WERI-Rb-1 (cell line): Measurements from ENCODE around the gene CDON.

Experiments used
- DNase-seq: peaks from one replicate; pipeline ENCODE4 v3.0.0-alpha.2; 2020
- H3K27ac ChIP-seq: fragments of 250-450 bp; sonication (Bioruptor Pico); 2 replicates; pipeline ENCODE4 v1.5.1; 2020; ENCODE audit warnings: mild to moderate bottlenecking, moderate library complexity
- H3K27me3 ChIP-seq: fragments of 250-450 bp; sonication (Bioruptor Pico); 2 replicates; pipeline ENCODE4 v1.5.1; 2021; ENCODE audit warnings: mild to moderate bottlenecking, low read depth, moderate library complexity; ENCODE audit not compliant: insufficient read depth, severe bottlenecking
- H3K36me3 ChIP-seq: fragments of 250-450 bp; sonication (Bioruptor Pico); 2 replicates; pipeline ENCODE4 v1.5.1; 2020; ENCODE audit warnings: mild to moderate bottlenecking, moderate library complexity
- H3K4me3 ChIP-seq: 2 replicates; pipeline ENCODE4 v1.5.1; 2011; ENCODE audit warnings: low read depth, mild to moderate bottlenecking, control low read depth, low read length
- H3K9me3 ChIP-seq: fragments of 250-450 bp; sonication (Bioruptor Pico); 2 replicates; pipeline ENCODE4 v1.5.1; 2021; ENCODE audit warnings: mild to moderate bottlenecking, moderate library complexity; ENCODE audit not compliant: severe bottlenecking
- CTCF ChIP-seq: IDR thresholded peaks from 2 replicates; pipeline ENCODE4 v1.5.1; 2011; ENCODE audit warnings: low read depth, mild to moderate bottlenecking, control low read depth, inconsistent platforms, low read length

The CDON gene, protein sequence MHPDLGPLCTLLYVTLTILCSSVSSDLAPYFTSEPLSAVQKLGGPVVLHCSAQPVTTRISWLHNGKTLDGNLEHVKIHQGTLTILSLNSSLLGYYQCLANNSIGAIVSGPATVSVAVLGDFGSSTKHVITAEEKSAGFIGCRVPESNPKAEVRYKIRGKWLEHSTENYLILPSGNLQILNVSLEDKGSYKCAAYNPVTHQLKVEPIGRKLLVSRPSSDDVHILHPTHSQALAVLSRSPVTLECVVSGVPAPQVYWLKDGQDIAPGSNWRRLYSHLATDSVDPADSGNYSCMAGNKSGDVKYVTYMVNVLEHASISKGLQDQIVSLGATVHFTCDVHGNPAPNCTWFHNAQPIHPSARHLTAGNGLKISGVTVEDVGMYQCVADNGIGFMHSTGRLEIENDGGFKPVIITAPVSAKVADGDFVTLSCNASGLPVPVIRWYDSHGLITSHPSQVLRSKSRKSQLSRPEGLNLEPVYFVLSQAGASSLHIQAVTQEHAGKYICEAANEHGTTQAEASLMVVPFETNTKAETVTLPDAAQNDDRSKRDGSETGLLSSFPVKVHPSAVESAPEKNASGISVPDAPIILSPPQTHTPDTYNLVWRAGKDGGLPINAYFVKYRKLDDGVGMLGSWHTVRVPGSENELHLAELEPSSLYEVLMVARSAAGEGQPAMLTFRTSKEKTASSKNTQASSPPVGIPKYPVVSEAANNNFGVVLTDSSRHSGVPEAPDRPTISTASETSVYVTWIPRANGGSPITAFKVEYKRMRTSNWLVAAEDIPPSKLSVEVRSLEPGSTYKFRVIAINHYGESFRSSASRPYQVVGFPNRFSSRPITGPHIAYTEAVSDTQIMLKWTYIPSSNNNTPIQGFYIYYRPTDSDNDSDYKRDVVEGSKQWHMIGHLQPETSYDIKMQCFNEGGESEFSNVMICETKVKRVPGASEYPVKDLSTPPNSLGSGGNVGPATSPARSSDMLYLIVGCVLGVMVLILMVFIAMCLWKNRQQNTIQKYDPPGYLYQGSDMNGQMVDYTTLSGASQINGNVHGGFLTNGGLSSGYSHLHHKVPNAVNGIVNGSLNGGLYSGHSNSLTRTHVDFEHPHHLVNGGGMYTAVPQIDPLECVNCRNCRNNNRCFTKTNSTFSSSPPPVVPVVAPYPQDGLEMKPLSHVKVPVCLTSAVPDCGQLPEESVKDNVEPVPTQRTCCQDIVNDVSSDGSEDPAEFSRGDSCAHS (N-terminal part only)

DNA sequence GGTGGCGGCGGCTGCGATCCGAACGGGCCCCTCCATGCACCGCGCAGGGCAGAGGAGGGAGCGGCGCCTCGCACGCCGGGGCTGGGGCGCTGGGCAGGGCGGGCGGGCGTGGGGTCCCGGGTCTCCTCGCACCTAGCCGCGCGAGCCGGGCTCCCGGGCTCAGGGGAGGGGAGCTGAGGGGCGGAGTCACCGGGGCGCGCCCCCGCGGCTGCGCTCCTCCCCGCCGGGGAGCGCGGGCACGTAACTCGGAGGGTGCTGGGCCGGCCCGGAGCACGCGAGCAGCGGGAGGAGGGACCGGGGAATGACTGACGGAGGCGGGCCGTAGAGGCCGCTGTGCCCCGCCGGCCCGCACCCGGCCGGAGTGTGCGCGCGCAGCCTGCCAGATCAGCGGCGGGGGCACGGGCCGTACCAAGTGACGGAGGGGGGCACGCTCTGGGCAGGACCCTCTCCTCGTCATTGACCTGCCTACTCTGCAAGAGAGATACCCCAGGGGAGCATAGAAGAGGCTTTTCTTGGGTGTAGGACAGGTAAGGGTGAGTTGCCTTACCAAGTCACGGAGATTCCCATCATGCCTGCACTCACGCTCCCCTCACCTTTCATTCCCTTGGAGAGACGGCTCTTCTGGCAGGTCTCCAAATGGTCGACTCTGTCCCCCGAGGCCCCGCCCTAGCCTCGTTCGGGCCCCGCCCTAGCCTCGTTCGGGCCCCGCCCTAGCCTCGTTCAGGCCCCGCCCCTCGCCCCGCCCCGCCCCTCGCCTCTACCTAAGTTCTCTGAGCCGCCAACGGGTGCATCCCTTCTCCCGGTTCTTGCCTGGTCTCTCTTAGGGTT, at the start of gene CDON:
TSS of gene CDON (minus strand) at position 188 of the 828 bp plus-strand sequence. CDS start 39,390 bp downstream, outside the sequence.
- H3K27me3 ChIP-seq = no peaks in the 10 kb centered on the region
- peak; percentile 23; the same call in 1 of the 2 replicates for TF ChIP-seq CTCF
- H3K9me3 ChIP-seq = no peaks in the 10 kb centered on the region
- peak within 1 kb of the TSS; percentile 85 for H3K4me3 ChIP-seq
- H3K27ac ChIP-seq = peak within 1 kb of the TSS; percentile 99
- DNase-seq = peak; percentile 94
- no peaks in the 10 kb centered on the region for H3K36me3 ChIP-seq

- Histone ChIP-seq H3K27ac (no peak overlapping the region), H3K9me3 (no peaks in the 10 kb centered on the region), H3K36me3 (no peaks in the 10 kb centered on the region), H3K27me3 (no peaks in the 10 kb centered on the region), H3K4me3 (no peak overlapping the region)
- no peak for TF ChIP-seq CTCF
- no peak for DNase-seq
Observed at GRCh38 chr11:126111458-126112116, 48.9 kb upstream of the CDON start.

DNA sequence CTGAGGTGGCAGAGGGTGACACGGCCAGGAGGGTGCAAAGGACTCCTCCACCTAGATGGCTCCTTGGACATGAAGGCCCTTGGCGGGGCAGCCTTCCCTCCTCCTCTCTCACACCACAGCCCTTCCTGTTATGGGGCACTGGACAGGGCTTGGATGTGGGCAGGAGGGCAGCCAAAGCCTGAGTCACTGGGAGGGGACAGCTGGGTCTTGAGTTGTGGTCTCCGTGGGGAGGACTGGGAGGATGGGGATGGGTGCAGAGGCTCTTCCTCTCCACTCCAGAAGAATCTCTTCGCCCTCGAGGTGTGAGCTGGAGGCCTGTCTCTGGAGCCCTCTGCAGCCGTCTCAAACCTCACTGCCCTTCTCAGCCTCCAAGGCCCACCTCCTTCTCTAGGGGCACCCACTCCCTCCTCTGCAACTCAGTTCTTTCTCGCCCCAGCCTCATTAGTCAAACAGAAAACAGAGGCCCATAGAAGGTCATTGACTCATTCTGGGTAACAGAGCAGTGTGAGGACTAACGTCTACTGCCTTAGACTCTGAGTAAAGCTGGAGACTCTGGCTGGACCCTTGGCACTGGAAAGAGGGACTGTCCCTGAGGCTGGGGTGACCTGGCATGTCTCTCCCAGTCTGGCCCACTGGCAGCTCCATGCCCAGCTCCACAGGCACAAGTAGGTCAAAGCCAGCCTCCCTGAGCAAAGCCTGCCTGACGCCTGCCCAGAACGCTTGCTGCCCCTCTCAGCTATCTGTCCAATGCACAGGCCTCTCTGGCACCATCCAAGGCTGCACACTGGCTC, 47.5 kb upstream of the CDON start:
- no peaks in the 10 kb centered on the region for H3K27me3 ChIP-seq
- H3K9me3 ChIP-seq = no peaks in the 10 kb centered on the region
- no peak overlapping the region for H3K4me3 ChIP-seq
- no peak overlapping the region for H3K27ac ChIP-seq
- no peak for TF ChIP-seq CTCF
- DNase-seq = no peak
- H3K36me3 ChIP-seq = no peaks in the 10 kb centered on the region

GRCh38 chr11:126106594-126107328, 44.1 kb upstream of the CDON start:
- no peak for DNase-seq

More at GRCh38 chr11:126106594-126107328, 44.1 kb upstream of the CDON start:
- H3K27me3 ChIP-seq = no peaks in the 10 kb centered on the region
- no peaks in the 10 kb centered on the region for H3K9me3 ChIP-seq
- H3K36me3 ChIP-seq = no peaks in the 10 kb centered on the region
- no peak overlapping the region for H3K27ac ChIP-seq
- no peak for TF ChIP-seq CTCF
- no peak overlapping the region for H3K4me3 ChIP-seq
